ENCODE measurements around the gene CARMIL1.

DNA sequence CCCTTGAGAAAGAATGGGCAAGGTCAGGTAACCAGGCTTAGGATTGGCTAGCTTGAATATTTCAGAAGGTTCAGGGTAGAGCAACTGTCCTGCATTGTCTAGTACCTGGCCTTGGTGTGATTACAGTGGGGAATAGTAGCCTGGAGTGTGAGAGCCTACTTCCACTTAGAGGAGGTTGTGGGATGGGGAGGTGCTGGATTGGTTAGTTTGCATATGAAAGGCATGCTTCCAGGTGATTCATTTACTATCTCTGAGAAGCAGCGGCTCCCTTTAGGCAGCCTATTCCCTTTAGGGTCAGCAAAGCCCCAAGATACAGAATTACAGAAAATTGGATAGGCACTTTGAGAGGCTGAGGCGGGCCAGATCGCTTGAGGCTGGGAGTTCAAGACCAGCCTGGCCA, 347.8 kb downstream of the CARMIL1 start:
- TF ChIP-seq POLR2A (IDR thresholded peaks at IDR 0.05), result no peak
- TF ChIP-seq, protein P1, sequence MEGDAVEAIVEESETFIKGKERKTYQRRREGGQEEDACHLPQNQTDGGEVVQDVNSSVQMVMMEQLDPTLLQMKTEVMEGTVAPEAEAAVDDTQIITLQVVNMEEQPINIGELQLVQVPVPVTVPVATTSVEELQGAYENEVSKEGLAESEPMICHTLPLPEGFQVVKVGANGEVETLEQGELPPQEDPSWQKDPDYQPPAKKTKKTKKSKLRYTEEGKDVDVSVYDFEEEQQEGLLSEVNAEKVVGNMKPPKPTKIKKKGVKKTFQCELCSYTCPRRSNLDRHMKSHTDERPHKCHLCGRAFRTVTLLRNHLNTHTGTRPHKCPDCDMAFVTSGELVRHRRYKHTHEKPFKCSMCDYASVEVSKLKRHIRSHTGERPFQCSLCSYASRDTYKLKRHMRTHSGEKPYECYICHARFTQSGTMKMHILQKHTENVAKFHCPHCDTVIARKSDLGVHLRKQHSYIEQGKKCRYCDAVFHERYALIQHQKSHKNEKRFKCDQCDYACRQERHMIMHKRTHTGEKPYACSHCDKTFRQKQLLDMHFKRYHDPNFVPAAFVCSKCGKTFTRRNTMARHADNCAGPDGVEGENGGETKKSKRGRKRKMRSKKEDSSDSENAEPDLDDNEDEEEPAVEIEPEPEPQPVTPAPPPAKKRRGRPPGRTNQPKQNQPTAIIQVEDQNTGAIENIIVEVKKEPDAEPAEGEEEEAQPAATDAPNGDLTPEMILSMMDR (IDR thresholded peaks at IDR 0.05), result no peak

Measured in heart left ventricle (tissue), 13 donors.